NB4 (cell line): ENCODE data around the gene PAX6.
A peak's percentile ranks its signal among the peaks of the same experiment; 100 is the strongest.

ENCODE experiments used
- DNase-seq: peaks from one replicate; pipeline ENCODE4 v3.0.0; 2010; ENCODE audit warnings: low read depth
- H3K4me3 ChIP-seq: one replicate; pipeline ENCODE4 v1.5.1; 2011; ENCODE audit warnings: mild to moderate bottlenecking, low read depth, low read length, moderate library complexity
- MYC ChIP-seq: IDR thresholded peaks from 2 replicates; pipeline ENCODE4 v1.6.1; 2011; ENCODE audit warnings: low read depth, low read length
- POLR2A ChIP-seq: IDR thresholded peaks from 2 replicates; pipeline ENCODE4 v1.6.1; 2011; ENCODE audit warnings: mild to moderate bottlenecking; ENCODE audit not compliant: insufficient read length; ENCODE audit errors: extremely low read depth
- TF ChIP-seq, protein P1 (sequence below): IDR thresholded peaks from 2 replicates; pipeline ENCODE4 v1.6.1; 2011; ENCODE audit warnings: low read depth, low read length
- TF ChIP-seq, protein P2 (sequence below): IDR thresholded peaks from one replicate; pipeline ENCODE4 v1.5.1; 2012; ENCODE audit warnings: low read depth, low read length

PAX6 gene

DNA sequence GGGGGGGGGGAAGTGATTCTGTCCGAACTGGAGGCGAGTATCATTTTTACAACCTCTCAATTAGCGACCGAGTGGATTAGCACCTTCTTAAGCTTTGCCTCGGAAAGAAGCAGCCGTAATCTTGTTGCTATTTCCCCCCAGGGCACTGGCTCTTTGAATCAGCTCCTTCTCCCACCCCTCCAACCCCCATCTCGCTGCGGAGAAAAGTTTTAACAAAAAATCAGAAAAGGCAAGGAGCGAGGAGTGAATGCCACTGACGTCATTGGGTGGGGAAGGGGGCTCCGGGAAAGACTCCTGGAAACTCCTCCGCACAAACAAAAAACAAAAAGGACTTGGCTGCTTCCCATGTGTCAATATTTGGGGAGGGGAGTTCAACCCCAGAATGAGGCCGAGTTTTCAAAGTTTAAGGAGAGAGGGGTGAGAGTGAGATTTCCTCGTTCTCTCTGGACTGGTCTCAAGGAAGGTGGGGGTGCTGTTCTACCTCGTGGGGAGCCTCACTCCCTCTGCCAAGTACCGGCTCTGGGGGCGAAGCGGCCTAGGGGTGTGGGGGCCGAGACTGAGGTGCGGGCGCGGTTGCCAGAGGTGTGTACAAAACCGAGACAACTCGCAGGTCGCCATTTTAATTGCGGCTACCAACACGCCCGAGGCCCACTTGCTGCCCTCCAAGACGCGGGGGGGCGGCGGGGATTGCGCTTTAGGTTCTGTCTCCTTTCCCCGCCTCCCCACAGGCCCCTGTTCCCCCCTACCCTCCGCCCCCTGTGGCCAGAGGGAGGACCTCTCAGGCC, 2.5 kb upstream of the PAX6 start:
- TF ChIP-seq, protein P1, sequence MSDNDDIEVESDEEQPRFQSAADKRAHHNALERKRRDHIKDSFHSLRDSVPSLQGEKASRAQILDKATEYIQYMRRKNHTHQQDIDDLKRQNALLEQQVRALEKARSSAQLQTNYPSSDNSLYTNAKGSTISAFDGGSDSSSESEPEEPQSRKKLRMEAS, result no peak
- TF ChIP-seq POLR2A (no peak), MYC (no peak)
- TF ChIP-seq, protein P2, sequence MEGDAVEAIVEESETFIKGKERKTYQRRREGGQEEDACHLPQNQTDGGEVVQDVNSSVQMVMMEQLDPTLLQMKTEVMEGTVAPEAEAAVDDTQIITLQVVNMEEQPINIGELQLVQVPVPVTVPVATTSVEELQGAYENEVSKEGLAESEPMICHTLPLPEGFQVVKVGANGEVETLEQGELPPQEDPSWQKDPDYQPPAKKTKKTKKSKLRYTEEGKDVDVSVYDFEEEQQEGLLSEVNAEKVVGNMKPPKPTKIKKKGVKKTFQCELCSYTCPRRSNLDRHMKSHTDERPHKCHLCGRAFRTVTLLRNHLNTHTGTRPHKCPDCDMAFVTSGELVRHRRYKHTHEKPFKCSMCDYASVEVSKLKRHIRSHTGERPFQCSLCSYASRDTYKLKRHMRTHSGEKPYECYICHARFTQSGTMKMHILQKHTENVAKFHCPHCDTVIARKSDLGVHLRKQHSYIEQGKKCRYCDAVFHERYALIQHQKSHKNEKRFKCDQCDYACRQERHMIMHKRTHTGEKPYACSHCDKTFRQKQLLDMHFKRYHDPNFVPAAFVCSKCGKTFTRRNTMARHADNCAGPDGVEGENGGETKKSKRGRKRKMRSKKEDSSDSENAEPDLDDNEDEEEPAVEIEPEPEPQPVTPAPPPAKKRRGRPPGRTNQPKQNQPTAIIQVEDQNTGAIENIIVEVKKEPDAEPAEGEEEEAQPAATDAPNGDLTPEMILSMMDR, result no peak
- H3K4me3 ChIP-seq, result peak overlapping the region; percentile 7
- DNase-seq, result peak; percentile 32

DNA sequence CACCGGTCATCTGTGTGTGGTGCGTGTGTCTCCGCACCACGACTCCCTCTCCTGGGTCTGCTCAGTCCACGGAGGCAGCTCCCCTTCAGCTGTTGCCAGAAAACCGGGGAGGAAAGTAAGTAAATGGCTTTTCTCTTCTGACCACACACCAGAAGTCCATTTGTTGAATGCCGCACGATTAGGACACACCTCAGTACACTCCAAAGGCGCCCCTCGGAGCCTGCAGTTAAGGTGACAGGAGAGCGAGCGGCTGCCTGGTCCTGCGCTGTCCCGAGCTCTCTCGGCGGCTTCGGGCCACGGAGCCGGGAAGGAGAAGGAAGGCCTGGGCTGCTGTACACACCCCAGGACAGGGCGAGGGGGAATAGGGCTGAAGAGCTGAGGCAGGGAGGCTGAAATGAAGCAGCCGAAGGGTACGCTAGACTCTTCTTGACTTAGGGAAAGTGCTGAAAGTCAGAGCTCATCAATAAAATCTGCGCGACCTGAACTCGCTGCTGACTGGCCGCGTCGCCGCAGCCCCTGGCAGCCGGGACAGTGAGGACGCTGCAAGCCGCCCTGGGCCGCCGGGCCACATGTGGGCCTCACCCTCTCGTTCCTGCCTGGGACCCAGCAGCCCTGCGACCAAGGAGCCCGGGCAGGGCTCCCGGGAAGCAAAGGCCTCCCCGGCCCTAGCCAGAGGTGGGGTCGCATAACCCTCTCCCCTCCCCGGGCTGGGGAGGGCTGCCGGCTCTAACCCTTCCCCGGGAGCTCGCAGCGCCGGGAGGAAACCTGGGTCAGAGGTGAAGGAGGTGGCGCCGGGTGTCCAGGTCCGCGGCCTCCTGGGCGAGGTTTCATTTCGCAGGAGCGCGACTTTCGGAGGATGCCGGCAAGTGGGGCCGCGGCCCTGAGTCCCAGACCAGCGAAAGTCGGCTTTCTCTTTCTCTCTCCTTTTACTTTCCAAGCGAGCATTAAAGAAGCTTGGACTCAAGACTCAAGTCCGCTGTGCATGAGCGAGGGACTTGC, 1.6 kb upstream of the PAX6 start:
- peak; percentile 35 for DNase-seq
- TF ChIP-seq POLR2A (no peak), MYC (no peak)
- TF ChIP-seq, protein P2, result no peak
- TF ChIP-seq, protein P1, result no peak
- peak overlapping the region; percentile 21 for H3K4me3 ChIP-seq

DNA sequence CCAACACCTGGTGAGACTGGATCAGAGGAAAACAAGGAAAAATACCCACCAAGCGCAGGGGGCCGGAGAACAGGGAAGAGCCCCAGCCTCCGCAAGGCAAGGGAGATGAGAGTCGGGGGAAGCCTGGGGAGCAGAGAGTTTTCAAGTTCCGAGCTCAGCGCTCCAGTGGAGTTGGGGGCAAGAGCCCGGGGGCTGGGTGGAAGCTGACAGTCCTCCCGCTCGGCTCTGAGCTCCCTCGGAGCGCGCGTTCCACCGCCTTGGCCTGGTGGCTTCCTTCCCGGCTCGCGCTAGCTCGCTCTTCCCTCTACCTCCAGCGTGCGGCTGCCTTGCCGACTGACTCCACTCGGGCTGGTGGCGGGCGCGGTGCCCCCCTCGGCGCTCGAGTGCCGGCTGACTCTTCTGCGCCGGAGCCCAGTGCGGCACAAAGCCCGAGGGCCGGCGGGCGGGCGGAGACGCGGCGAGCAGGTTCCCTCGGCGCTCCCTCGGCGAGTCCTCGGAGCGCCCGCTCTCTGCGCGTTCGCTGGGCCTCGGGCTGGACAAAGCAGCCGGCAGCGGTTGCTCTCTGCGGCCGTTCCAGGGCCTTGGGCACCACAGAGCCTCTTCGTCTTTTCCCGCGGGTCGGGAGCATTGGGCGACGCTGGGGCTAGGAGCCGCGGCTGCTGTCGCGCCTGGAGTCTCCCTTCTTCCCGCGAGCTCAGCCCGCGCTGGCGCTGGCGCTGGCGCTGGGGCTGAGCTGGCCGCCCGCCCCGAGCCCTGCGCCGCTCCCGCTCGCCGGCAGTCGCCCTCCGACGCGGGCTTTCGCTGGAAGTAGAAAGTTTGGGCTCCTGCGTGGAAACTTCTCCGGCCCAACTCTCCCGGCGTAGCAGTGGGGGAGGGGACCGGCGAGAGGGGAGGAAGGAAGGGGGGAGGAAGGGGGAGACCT, 1.0 kb downstream of the PAX6 start:
- DNase-seq, result peak; percentile 56
- H3K4me3 ChIP-seq, result peak overlapping the region; percentile 50
- TF ChIP-seq, protein P1, result no peak
- TF ChIP-seq, protein P2, result no peak
- TF ChIP-seq MYC, result no peak
- no peak for TF ChIP-seq POLR2A

DNA sequence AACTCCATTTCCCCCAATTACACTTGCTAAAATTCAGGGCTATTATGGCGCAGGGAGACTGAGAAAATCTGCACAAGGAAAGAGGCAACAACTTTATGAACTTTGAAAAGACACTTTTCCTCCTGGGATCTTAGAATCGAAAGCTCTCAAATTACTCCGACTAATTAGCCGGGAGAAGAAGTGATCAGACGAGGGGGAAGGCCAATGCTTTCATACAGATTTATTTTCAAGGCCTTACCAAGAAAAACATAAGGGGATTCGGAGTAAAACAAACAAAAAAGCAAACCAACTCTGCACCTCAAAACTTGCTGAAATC, 1.6 kb downstream of the PAX6 start:
- no peak overlapping the region for H3K4me3 ChIP-seq
- no peak for DNase-seq
- no peak for TF ChIP-seq POLR2A
- TF ChIP-seq, protein P2, result no peak
- TF ChIP-seq, protein P1, result no peak
- no peak for TF ChIP-seq MYC
